GM18505 (cell line): ENCODE results near the gene PRORP.
A peak's percentile ranks its signal among the peaks of the same experiment; 100 is the strongest.
"Not testable (repeated sequence)": the region's sequence is repeated elsewhere in the genome, so short reads cannot be mapped to it uniquely, and the experiment has no call there.

Experiments used
- ATAC-seq: cut with Tn5 transposase; IDR thresholded peaks from one replicate; pipeline ENCODE4 v1.9.1; 2021; ENCODE audit not compliant: unreplicated experiment
- POLR2A ChIP-seq: IDR thresholded peaks from 4 replicates; pipeline ENCODE4 v1.6.1; 2011; ENCODE audit warnings: borderline replicate concordance; ENCODE audit not compliant: insufficient read depth, insufficient read length; ENCODE audit errors: extremely low read depth

The PRORP gene

DNA sequence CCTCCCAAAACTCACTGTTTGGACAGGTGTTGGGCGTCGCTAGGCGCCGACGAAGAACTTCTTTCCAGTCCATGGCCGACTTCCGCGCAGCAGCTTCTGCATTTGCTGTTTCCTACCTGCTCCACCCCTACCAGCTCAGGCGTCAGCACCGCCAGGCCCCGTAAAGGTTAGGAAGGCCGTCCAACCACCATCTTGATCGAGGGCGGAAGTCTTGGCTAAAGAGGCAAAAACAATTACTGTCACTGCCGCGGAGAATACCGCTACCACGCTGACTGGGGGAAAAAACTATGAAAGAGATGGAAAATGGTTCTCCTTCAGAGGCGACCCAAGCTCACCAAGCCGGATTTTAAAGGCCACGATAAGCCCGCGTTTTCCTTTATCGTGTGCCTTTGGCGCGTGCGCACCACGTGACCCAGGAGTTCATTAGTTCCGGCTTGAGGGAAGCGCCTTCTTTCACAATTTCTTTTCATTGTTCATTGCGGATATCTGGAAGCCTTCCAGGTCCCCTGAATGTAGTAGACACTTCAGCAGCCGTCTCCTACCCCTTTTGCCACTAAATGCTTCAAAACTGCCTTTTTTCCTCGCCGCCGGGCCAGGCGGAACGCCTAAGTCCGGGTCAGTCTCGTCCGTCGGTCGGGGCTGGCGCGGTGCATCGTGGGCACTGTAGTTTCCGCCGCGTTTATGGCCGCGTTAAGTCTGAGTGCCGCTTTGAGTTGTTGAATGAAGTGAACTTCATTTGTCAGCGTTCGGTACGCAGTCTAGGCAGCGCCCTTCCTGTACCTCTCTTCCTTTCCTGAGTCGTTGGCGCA, at the start of gene PRORP, which contains the start of gene PPP2R3C:
Gene PRORP (plus strand): TSS at position 666 of the 809 bp plus-strand sequence. CDS start 694 bp downstream, outside the sequence.
Gene PPP2R3C (minus strand): TSS at position 104 of the 809 bp plus-strand sequence. CDS start 31 bp downstream, at position 73.
- peak; percentile 63 for TF ChIP-seq POLR2A
- ATAC-seq: peak; percentile 87

DNA sequence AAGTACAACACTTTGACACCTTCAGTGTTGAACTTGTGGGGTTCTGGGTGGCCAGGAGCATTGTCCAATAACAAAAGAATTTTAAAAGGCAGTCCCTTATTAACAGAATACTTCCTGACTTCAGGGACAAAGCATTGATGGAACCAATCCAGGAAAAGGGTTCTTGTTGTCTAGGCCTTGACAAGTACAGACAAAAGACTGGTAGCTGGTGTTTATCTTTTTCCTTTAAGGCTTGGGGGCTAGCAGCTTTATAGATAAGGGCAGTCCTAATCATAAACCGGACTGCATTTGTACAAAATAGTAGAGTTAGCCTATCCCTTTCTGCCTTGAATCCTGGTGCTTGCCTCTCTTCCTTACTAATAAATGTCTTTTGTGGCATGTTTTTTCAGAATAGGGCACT, 48.9 kb upstream of the PRORP start:
- ATAC-seq: no peak
- TF ChIP-seq POLR2A: no peak

DNA sequence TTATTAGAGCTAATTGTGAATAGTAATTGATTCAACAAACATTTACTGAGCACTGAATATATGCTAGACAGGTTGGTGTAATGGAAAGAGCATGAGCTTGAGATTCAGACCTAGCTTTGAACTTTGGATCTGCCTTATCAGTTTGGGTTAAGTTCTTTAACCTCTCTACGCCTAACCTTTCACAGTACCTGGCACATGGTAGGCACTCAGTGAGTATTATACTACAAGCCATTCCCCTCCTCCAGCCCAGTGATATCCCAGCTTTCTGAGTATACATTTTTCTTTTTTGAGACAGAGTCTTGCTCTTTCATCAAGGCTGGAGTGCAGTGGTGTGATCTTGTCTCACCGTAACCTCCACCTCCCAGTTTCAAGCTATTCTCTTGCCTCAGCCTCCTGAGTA, 44.3 kb upstream of the PRORP start:
- no peak for ATAC-seq

DNA sequence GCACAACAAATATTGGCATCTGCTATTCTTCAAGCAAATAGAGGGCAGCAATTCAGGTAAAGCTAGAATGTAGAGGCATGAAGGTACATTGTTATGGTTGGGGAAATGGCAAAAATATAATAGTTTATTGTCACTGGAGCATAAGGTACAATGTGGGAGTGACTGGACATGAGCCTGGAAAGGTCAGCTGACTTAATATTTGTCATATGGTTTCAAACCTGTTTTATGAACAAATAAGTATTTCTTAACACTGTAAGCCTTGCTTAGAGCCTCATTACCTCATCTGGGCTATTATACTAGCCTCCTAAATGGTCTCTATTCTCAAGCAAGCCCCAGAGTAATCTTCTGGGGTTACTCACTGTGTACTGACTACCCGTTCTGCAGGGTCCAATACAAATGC, 42.6 kb upstream of the PRORP start:
- ATAC-seq: no peak
- TF ChIP-seq POLR2A: no peak

More for the DNA sequence above, 44.3 kb upstream of the PRORP start:
- no peak for TF ChIP-seq POLR2A

DNA sequence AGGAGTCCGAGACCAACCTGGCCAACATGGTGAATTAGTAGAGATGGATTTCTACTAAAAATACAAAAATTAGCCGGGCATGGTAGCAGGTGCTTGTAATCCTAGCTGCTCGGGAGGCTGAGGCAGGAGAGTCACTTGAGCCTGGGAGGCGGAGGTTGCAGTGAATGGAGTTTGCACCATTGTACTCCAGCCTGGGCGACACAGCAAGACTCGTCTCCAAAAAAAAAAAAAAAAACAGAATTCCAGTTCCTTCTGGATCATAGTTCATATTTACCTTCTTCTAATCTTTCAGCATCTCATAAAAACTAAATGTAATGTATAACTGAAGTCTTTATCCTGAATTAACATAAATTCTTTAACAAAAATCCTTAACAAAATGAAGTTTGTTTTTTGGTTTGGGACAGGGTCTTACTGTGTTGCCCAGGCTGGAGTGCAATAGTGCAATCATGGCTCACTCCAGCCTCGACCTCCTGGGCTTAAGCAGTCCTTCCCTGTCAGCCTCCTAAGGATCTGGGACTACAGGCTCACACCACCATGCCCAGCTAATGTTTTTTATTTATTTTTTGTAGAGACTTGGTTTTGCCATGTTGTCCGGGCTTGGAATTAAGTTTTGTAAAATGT, 38.7 kb upstream of the PRORP start:
- ATAC-seq: no peak
- no peak for TF ChIP-seq POLR2A

DNA sequence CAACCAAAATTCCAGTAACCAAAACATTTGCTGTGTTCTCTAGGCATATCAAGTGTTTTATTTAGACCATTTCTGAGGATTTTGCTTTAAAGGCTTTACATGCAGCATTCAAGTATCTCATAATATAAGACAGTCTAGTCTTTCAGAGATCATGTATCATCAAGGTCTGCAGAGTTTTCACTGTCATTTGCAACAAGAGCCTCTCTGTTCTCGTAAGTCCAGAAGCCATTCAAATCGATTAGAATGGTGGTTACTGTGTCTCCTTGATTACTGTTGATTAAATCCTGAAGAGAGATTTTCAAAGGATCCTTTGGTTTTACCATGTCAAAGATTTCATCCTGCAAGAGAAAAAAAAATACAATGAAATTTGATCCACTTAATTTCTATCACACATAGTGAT, 36.9 kb upstream of the PRORP start:
- no peak for ATAC-seq
- TF ChIP-seq POLR2A: no peak

DNA sequence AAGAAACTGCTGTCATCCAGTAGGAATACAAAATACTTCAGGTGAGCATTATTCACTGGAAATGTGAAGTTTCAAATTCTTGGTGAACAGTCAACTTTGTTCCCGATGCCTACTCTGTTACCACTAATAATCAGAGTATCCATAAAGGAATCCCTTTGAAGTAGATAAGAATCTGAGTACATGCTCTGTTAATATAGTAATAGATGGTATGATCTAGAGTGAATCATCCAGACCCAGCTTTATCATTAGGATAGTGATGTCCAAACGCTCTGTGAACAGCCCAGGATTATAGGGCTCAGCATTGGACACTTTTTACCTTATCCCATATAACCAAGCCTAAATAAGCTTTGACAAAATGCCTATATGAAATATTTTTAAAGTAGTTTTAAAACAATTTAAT, 33.8 kb upstream of the PRORP start:
- no peak for TF ChIP-seq POLR2A
- ATAC-seq: no peak

DNA sequence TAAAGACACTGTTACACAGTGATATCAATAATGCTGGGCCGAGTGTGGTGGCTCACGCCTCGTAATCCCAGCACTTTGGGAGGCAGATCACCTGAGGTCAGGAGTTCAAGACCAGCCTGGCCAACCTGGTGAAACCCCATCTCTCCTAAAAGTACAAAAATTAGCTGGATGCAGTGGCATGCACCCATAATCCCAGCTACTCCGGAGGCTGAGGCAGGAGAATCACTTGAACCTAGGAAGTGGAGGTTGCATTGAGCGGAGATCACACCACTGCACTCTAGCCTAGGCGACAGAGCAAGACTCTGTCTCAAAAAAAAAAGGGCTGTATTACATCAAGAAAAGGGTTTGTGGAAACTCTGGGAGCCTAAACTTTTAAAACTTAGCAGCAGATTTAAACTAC, 27.7 kb upstream of the PRORP start:
- ATAC-seq: not testable (repeated sequence)

DNA sequence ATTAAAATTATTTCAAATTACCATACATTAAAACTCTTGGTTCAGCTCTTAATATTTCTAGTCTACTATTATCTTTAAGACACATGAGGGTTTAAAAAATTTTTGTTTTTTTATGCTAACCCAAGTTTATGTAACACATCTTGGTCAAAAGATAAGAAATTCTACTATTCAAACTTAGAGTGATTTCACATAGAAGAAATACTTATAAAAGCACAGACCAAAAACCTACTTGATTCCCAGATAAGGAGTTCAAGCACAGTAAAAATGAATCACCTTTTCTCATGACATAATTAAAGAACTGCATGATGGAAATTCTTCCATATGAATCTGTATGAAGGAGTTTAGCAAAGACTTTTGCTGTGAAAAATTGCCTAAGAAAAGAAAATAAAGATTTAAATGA, 14.5 kb upstream of the PRORP start:
- no peak for ATAC-seq
- TF ChIP-seq POLR2A: no peak

DNA sequence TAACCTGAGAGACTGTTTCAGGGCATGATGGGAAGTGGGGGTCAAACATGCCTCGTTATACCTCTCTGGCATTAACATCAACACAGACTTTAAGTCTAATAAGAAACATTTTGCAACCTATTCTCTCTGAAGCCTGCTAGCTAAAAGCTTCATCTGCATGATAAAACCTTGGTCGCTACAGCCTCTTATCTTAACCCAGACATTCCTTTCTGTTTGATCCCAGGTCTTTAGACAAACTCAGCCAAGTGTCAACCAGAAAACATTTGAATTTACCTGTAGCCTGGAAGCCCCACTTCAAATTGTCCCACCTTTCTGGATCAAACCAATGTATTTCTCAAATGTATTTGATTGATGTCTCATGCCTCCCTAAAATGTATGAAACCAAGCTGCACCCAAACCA, 9.7 kb upstream of the PRORP start:
- ATAC-seq: no peak
- TF ChIP-seq POLR2A: no peak

DNA sequence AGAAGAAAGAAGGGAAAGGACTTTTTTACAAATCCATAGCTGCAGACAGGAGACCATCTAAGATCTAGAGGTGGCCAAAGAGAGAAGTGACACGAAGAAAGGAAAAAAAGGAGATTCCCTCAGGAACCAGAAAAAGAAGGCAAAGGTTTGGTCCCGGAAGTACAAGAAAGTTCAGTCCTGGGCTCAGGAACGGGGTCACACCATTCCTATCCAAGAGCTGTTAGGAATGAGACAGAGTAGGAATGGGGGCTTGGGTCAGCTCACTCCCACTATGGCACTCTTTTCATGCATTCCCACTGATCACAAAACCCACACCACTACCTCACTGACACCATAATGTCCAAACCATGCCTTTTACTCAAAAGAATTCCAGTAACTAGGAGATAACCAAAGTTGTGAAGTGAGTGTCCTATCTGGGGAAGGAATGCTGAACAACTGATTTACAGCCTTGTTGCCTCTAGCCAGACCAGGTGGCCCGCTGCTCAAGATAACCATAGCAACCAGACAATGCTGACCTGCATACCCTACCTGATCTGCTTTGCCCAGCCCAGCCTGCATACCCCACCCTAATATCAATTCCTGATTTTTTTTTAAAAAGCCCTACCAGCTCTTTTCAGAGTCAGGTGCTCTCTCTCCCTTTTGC, 8.9 kb upstream of the PRORP start:
- no peak for TF ChIP-seq POLR2A
- no peak for ATAC-seq

DNA sequence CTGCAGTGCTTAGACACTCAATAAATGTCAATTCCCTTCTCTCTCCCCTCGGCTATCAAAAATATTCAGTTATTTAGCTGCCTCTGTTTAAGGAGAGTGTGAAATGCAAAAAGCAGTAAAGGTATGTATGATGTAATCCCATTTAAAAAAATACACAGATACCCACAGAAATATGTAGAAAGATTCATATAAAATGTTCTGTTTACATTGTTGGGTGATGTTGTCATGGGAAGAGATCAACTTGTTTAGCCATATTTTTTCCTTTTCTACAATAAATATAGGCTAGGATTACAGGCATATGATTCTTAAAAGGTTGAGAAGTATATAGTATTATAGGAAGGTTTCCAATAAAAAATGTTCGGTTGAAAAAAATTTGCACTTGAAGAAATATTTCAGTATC, 8.3 kb upstream of the PRORP start:
- no peak for TF ChIP-seq POLR2A
- no peak for ATAC-seq

DNA sequence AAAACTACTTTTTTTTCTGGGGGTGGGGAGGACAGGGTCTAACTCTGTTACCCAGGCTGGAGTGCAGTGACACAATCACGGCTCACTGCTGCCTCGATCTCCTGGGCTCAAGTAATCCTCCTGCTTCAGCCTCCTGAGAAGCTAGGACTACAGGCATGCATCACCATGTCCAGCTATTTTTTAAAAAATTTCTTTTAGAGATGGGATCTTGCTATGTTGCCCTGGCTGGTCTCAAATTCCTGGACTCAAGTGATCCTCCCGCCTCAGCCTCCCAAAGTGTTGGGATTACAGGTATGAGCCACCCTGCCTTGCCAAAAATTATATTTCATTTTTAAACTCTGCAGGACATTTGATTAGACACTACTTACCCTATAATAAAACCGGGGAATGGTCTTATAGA, 6.1 kb upstream of the PRORP start:
- ATAC-seq: no peak
- no peak for TF ChIP-seq POLR2A

DNA sequence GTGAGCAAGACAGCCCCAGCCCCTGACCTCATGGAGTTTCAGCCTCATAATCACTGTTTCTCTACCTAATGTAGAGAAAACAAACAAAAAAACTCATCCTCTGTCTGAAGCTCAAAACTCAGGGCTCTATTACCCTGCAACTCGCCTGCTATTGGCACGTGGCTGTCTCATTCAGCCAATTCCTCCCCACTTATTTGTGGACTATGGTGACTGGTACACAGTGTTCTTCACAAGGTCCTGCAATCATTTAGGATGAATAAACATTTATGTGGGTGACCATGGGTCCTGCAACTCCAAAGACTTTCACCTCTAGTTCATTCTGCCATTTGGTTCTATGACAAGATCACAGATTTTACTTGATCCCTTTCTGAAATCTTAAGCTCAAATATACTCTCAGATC, 5.2 kb upstream of the PRORP start:
- ATAC-seq: no peak
- no peak for TF ChIP-seq POLR2A
